HepG2 (cell line): ENCODE data around the gene ABCA13. TPM values are rescaled to one million over a fixed set of nuclear protein-coding genes. Genes with fewer than 3 reads are reported as not detected.

Source experiments
- ATAC-seq: fragments of 200-7000 bp; cut with Tn5 transposase; 3 replicates; pipeline ENCODE4 v1.9.1; 2020; ENCODE audit warnings: mild to moderate bottlenecking, moderate library complexity
- BruUV-seq: library from RNA; stranded (reverse); fragments of 400-500 nt; replicated peaks from 2 replicates; lab custom pipeline; 2021; lab: Mats Ljungman, UMichigan
- CTCF ChIA-PET: fragments of 300-600 bp; formaldehyde crosslinking; extraction: SDS; loops from one replicate; lab custom pipeline; 2021; ENCODE audit warnings: low total read pairs, inconsistent platforms, low intra/inter-chr PET ratio; lab: Yijun Ruan, JAX
- POLR2A ChIA-PET: fragments of 350-600 bp; sonication (Branson Sonifier 250); formaldehyde crosslinking; loops from one replicate; lab custom pipeline; 2020; ENCODE audit warnings: antibody characterized with exemption, inconsistent platforms; lab: Yijun Ruan, JAX
- DNase-seq: peaks from one replicate; pipeline ENCODE4 v3.0.0-alpha.2; 2015; ENCODE audit warnings: low spot score
- FAIRE-seq: peaks from 3 replicates; lab custom pipeline; 2011; peaks lifted over from hg19 to GRCh38; lab: Jason Lieb, UNC
- H2AFZ ChIP-seq: one replicate; pipeline ENCODE4 v1.6.1; 2011; ENCODE audit warnings: low read length, inconsistent platforms
- H3K27ac ChIP-seq: fragments of 300-600 bp; 3 replicates; pipeline ENCODE4 v1.8.0; 2011; ENCODE audit warnings: mixed run types, mild to moderate bottlenecking, mixed read lengths, low read length, inconsistent platforms; ENCODE audit not compliant: insufficient read depth; ENCODE audit errors: extremely low read length
- H3K27me3 ChIP-seq, 2 experiments: fragments of 200-600 bp in 1 of 2; 2 replicates in 1 of 2; 3 replicates in 1 of 2; pipeline versions ENCODE4 v1.6.0 to v1.8.0; 2011; ENCODE audit warnings: low read length in 2 of 2, mild to moderate bottlenecking in 2 of 2, moderate library complexity in 2 of 2, inconsistent platforms in 1 of 2; ENCODE audit not compliant: insufficient read depth in 2 of 2, control insufficient read depth in 1 of 2
- H3K36me3 ChIP-seq, 2 experiments: fragments of 200-600 bp in 1 of 2; replicated peaks in 1 of 2; 2 replicates in 1 of 2; 3 replicates in 1 of 2; pipeline versions ENCODE4 v1.5.1 to v1.8.0; 2011; ENCODE audit warnings: low read length in 2 of 2, inconsistent platforms in 1 of 2; ENCODE audit not compliant: insufficient read depth in 2 of 2, control insufficient read depth in 1 of 2
- H3K4me1 ChIP-seq: 2 replicates; pipeline ENCODE4 v1.5.1; 2012; ENCODE audit warnings: low read length, inconsistent platforms; ENCODE audit not compliant: insufficient read depth
- H3K4me2 ChIP-seq: 2 replicates; pipeline ENCODE4 v1.6.0; 2011; ENCODE audit warnings: low read depth, low read length, inconsistent platforms
- H3K4me3 ChIP-seq, 3 experiments: fragments of 200-600 bp in 1 of 3; sonication (generic), shearing (Covaris generic) in 1 of 3; replicated peaks in 1 of 3; 2 replicates each; pipeline ENCODE4 v1.5.1; 2011 to 2016; ENCODE audit warnings: low read length in 3 of 3, inconsistent platforms in 2 of 3, low read depth in 2 of 3, mild to moderate bottlenecking in 2 of 3, control low read depth in 1 of 3, mixed read lengths in 1 of 3; ENCODE audit not compliant: insufficient read depth in 1 of 3
- H3K79me2 ChIP-seq: one replicate; pipeline ENCODE4 v1.6.1; 2011; ENCODE audit warnings: low read length, inconsistent platforms; ENCODE audit not compliant: insufficient read depth
- H3K9ac ChIP-seq: 2 replicates; pipeline ENCODE4 v1.6.0; 2011; ENCODE audit warnings: mild to moderate bottlenecking, low read depth, low read length, inconsistent platforms; ENCODE audit not compliant: insufficient read depth
- H3K9me3 ChIP-seq: 2 replicates; pipeline ENCODE4 v1.5.1; 2012; ENCODE audit warnings: mild to moderate bottlenecking, low read length
- H4K20me1 ChIP-seq: 2 replicates; pipeline ENCODE4 v1.6.0; 2011; ENCODE audit warnings: inconsistent platforms, mild to moderate bottlenecking, low read length, moderate library complexity; ENCODE audit not compliant: insufficient read depth
- AKAP8 ChIP-seq: sonication (generic); formaldehyde crosslinking; IDR thresholded peaks from 2 replicates; pipeline ENCODE4 v1.5.1; 2020; ENCODE audit warnings: mild to moderate bottlenecking, missing genetic modification reagents
- DMTF1 ChIP-seq: sonication (generic); formaldehyde crosslinking; IDR thresholded peaks from 2 replicates; pipeline ENCODE4 v1.4.0; 2020; ENCODE audit warnings: mild to moderate bottlenecking, missing genetic modification reagents
- FUBP1 ChIP-seq: sonication (generic); formaldehyde crosslinking; IDR thresholded peaks from 2 replicates; pipeline ENCODE4 v1.5.1; 2020; ENCODE audit warnings: missing genetic modification reagents, mild to moderate bottlenecking, borderline replicate concordance
- SOX5 ChIP-seq: IDR thresholded peaks from 2 replicates; pipeline ENCODE4 v1.6.1; 2016; ENCODE audit warnings: borderline replicate concordance
- SRSF9 ChIP-seq: fragments of 200-400 bp; formaldehyde crosslinking; IDR thresholded peaks from 2 replicates; pipeline ENCODE4 v1.6.1; 2018; ENCODE audit warnings: borderline replicate concordance, mild to moderate bottlenecking, low read depth, low read length; ENCODE audit not compliant: insufficient read depth, poor library complexity, severe bottlenecking
- ZBTB40 ChIP-seq, 2 experiments: fragments of 450-650 bp in 1 of 2; sonication (generic) in 1 of 2; formaldehyde crosslinking in 1 of 2; IDR thresholded peaks; 2 replicates each; pipeline versions ENCODE4 v1.6.1 to v1.8.0; 2016 to 2022; ENCODE audit warnings: antibody characterized with exemption in 1 of 2, mild to moderate bottlenecking in 1 of 2, missing genetic modification reagents in 1 of 2
- ZNF710 ChIP-seq: sonication (generic); formaldehyde crosslinking; IDR thresholded peaks from 2 replicates; pipeline ENCODE4 v1.5.0; 2020; ENCODE audit warnings: mild to moderate bottlenecking, missing genetic modification reagents, borderline replicate concordance
- WGBS: methylation state at CpG from one replicate; pipeline ENCODE4 v1.1.6; 2017; ENCODE audit warnings: low lambda C conversion rate; 5-methylcytosine and 5-hydroxymethylcytosine counted together
- in situ Hi-C: cut with HindIII; loops from 2 replicates; pipeline ENCODE4 v1.10.0; 2017; ENCODE audit warnings: low pct_unique_long_range_greater_than_20kb; ENCODE audit not compliant: extremely low pct_ligation_motif_present
- intact Hi-C: fragments of 100-400 bp; cut with micrococcal nuclease; formaldehyde crosslinking; loops from one replicate; pipeline ENCODE4 v1.10.0; 2022; ENCODE audit not compliant: unreplicated experiment
- polyA plus RNA-seq, 8 experiments: library from polyadenylated mRNA; depleted of rRNA in 3 of 8; stranded (reverse) in 7 of 8; unstranded in 1 of 8; fragments of >200 nt; fragmentation: Illumina TruSeq in 4 of 8; extraction: Trizol in 4 of 8; gene quantifications; 2 replicates each; pipeline versions ENCODE4 v1.2.1 to v1.2.3, GENCODE V29; 2011 to 2016; ENCODE audit warnings: low read depth in 4 of 8, missing spikeins in 1 of 8, mixed read lengths in 1 of 8; ENCODE audit not compliant: insufficient read depth in 1 of 8
- total RNA-seq, 5 experiments: library from RNA; depleted of rRNA; stranded (reverse); fragments of >200 nt; fragmentation: Illumina TruSeq; extraction: Trizol; gene quantifications; 2 replicates each; pipeline ENCODE4 v1.2.3, GENCODE V29; 2016; ENCODE audit warnings: low read depth in 1 of 5

ABCA13 gene
- total and polyA plus RNA-seq, 2 of the 13 experiments (the other 11 are each of a cell fraction or from before 2014, with no cell fraction given): 0.03 TPM; not detected in 1

- H3K4me2 ChIP-seq: no peak overlapping the region
- 21% methylated on average over 1 of the region's 1 CpG for WGBS
- H3K36me3 ChIP-seq: no peaks in the 10 kb centered on the region
- no peak for ATAC-seq
- ChIA-PET POLR2A (no interaction called here), CTCF (no interaction called here)
- H3K27ac ChIP-seq: no peak overlapping the region
- no peak overlapping the region for H2AFZ ChIP-seq
- BruUV-seq: no TSS peak
- in situ Hi-C loops: no loop called here
- FAIRE-seq: no peak
- no peak overlapping the region for H3K4me3 ChIP-seq
- no peak for DNase-seq
- H3K27me3 ChIP-seq: peaks cover 0 to 14% of the 10 kb centered on the region in 2 experiments; a peak in 2 of 5 replicates
- no peaks in the 10 kb centered on the region for H3K9me3 ChIP-seq
- H3K79me2 ChIP-seq: no peaks in the 10 kb centered on the region
- H4K20me1 ChIP-seq: no peaks in the 10 kb centered on the region
- H3K9ac ChIP-seq: no peak overlapping the region
- H3K4me1 ChIP-seq: no peaks in the 10 kb centered on the region
- intact Hi-C loops: no loop called here
- TF ChIP-seq ZBTB40 (IDR thresholded peaks at IDR 0.05) (no peak), ZBTB40 (CRISPR knock-in tag; IDR thresholded peaks at IDR 0.05) (no peak), ZNF710 (no peak), DMTF1 (CRISPR knock-in tag) (no peak), FUBP1 (CRISPR knock-in tag) (no peak), SOX5 (CRISPR knock-in tag) (no peak), AKAP8 (CRISPR knock-in tag) (no peak), SRSF9 (no peak)
Measured at GRCh38 chr7:48175019-48175418, 3.8 kb downstream of the ABCA13 start.
